HepG2 (cell line): ENCODE measurements around the gene CD86.

ENCODE experiments used
- AKAP8 ChIP-seq: sonication (generic); formaldehyde crosslinking; IDR thresholded peaks from 2 replicates; pipeline ENCODE4 v1.5.1; 2020; ENCODE audit warnings: mild to moderate bottlenecking, missing genetic modification reagents
- CTCF ChIP-seq: sonication (generic); formaldehyde crosslinking; IDR thresholded peaks from 2 replicates; pipeline ENCODE4 v1.5.0; 2020; ENCODE audit warnings: mild to moderate bottlenecking, missing genetic modification reagents, moderate library complexity
- EZH2 ChIP-seq: conservative IDR thresholded peaks from 2 replicates; pipeline ENCODE4 v1.6.1; 2012; ENCODE audit warnings: mild to moderate bottlenecking, low read depth, low read length, moderate library complexity
- GATA4 ChIP-seq: sonication (generic); IDR thresholded peaks from 2 replicates; pipeline ENCODE4 v1.6.1; 2016; ENCODE audit warnings: antibody characterized with exemption, low read depth, borderline replicate concordance
- HCFC1 ChIP-seq: fragments of 150-350 bp; IDR thresholded peaks from 2 replicates; pipeline ENCODE4 v1.6.1; 2014; ENCODE audit warnings: low read depth, low read length
- RBAK ChIP-seq: sonication (generic); formaldehyde crosslinking; IDR thresholded peaks from 2 replicates; pipeline ENCODE4 v1.5.1; 2020; ENCODE audit warnings: mild to moderate bottlenecking, missing genetic modification reagents
- SAFB2 ChIP-seq: sonication (generic); formaldehyde crosslinking; IDR thresholded peaks from 2 replicates; pipeline ENCODE4 v1.5.1; 2020; ENCODE audit warnings: missing genetic modification reagents, low read depth, mild to moderate bottlenecking, borderline replicate concordance
- TFAP4 ChIP-seq: sonication (generic); IDR thresholded peaks from 2 replicates; pipeline ENCODE4 v1.6.1; 2016; ENCODE audit warnings: low read depth, borderline replicate concordance
- ZBTB37 ChIP-seq: sonication (generic); formaldehyde crosslinking; IDR thresholded peaks from 2 replicates; pipeline ENCODE4 v1.4.0; 2020; ENCODE audit warnings: mild to moderate bottlenecking, missing genetic modification reagents
- ZBTB4 ChIP-seq: sonication (generic); formaldehyde crosslinking; IDR thresholded peaks from 2 replicates; pipeline ENCODE4 v1.4.0; 2020; ENCODE audit warnings: missing genetic modification reagents, mild to moderate bottlenecking, borderline replicate concordance
- ZNF12 ChIP-seq: sonication (generic); formaldehyde crosslinking; IDR thresholded peaks from 2 replicates; pipeline ENCODE4 v1.5.0; 2020; ENCODE audit warnings: missing genetic modification reagents
- ZNF280B ChIP-seq: sonication (generic); formaldehyde crosslinking; IDR thresholded peaks from 2 replicates; pipeline ENCODE4 v1.5.0; 2020; ENCODE audit warnings: missing genetic modification reagents, mild to moderate bottlenecking, borderline replicate concordance
- ZNF510 ChIP-seq: sonication (generic); formaldehyde crosslinking; IDR thresholded peaks from 2 replicates; pipeline ENCODE4 v1.4.0; 2020; ENCODE audit warnings: low read depth, mild to moderate bottlenecking, missing genetic modification reagents

GRCh38 chr3:122167630-122168029 is 112.5 kb downstream of the CD86 start:
- TF ChIP-seq ZNF510 (CRISPR knock-in tag) (no peak), HCFC1 (no peak), ZBTB4 (CRISPR knock-in tag) (no peak), ZNF280B (CRISPR knock-in tag) (no peak), ZNF12 (CRISPR knock-in tag) (no peak), EZH2 (no peak), RBAK (no peak), SAFB2 (CRISPR knock-in tag) (no peak), CTCF (no peak), GATA4 (no peak), ZBTB37 (no peak), AKAP8 (no peak), TFAP4 (no peak)
